Muscle layer of duodenum (tissue), 2 donors: Measurements from ENCODE around the gene SIGLEC7.

Experiments
- H3K27ac ChIP-seq: one replicate; pipeline ENCODE4 v1.7.0; 2013; ENCODE audit warnings: mild to moderate bottlenecking, low read length
- H3K27me3 ChIP-seq: one replicate; pipeline ENCODE4 v1.7.0; 2013; ENCODE audit warnings: low read depth, mild to moderate bottlenecking, control low read depth, low read length
- H3K36me3 ChIP-seq, 2 donors: one replicate each; pipeline ENCODE4 v1.7.0; 2013; ENCODE audit warnings: low read length in 2 of 2, control low read depth in 1 of 2, mild to moderate bottlenecking in 1 of 2; ENCODE audit not compliant: insufficient read depth in 2 of 2, control insufficient read depth in 1 of 2
- H3K4me1 ChIP-seq, 2 donors: one replicate each; pipeline ENCODE4 v1.7.0; 2013; ENCODE audit warnings: low read length in 2 of 2, mild to moderate bottlenecking in 2 of 2, control low read depth in 1 of 2, moderate library complexity in 1 of 2; ENCODE audit not compliant: insufficient read depth in 2 of 2, control insufficient read depth in 1 of 2
- H3K4me3 ChIP-seq, 2 donors: one replicate each; pipeline ENCODE4 v1.7.0; 2013; ENCODE audit warnings: low read length in 2 of 2, low read depth in 1 of 2, mild to moderate bottlenecking in 1 of 2
- H3K9me3 ChIP-seq, 2 donors: one replicate each; pipeline ENCODE4 v1.7.0; 2013; ENCODE audit warnings: low read length in 2 of 2, control low read depth in 1 of 2, mild to moderate bottlenecking in 1 of 2; ENCODE audit not compliant: control insufficient read depth in 1 of 2
- donor health status: healthy.

The SIGLEC7 gene

DNA sequence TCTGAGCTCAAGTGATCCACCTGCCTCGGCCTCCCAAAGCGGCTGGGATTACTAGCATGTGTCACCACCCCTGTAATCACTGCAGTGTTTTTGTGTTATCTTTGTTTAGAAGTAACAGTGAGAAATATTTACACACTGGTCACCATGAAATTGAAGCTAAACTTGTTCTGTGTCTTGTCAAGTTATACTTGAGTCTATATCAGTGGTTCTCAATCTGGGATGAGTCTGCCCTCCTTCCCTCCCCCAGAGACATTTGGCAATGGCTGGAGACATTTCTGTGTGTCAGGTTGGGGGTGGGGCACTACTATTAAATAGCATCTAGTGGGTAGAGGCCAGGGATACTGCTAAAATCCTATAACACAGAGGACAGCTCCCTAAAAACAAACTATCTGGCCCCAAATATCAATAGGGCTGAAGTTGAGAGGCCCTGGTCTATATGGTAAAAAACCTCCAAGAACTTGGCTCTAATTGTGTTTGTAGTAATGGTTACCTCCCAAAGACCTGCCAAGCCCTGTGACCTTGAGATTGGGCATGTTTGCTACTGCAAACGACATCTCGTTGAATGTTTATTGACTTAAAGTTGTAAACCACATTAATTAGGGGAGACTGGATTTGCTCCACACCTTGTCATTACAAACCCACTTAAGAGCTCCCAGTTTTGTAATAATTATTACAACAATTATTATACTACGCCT is 40.8 kb upstream of the SIGLEC7 start:
- Histone ChIP-seq H3K4me1 (peaks cover 0 to 4% of the 10 kb centered on the region in 2 donors), H3K27me3 (no peaks in the 10 kb centered on the region), H3K4me3 (no peak overlapping the region), H3K36me3 (peaks cover 3 to 12% of the 10 kb centered on the region in 2 donors), H3K27ac (no peak overlapping the region), H3K9me3 (no peaks in the 10 kb centered on the region)

DNA sequence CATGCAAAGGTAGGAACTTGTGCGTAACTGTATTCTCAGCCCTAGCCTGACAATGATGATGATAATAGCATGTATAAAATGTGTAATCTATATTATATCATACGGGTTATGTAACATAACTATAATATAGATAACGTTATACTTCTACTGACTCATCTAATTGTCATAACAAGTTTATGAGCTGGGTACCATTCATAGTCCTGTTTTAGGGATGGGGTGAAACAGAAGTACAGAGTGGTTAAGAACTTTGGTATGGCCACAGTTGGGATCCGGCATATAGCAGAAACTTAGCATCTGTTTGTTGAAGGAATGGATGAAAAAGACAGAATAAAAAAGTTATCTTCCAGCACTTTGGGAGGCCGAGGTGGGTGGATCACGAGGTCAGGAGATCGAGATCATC is 39.1 kb upstream of the SIGLEC7 start:
- Histone ChIP-seq H3K27me3 (no peaks in the 10 kb centered on the region), H3K36me3 (peaks cover 3 to 12% of the 10 kb centered on the region in 2 donors), H3K4me1 (peaks cover 4 to 16% of the 10 kb centered on the region in 2 donors), H3K9me3 (no peaks in the 10 kb centered on the region), H3K27ac (no peak overlapping the region), H3K4me3 (no peak overlapping the region)

DNA sequence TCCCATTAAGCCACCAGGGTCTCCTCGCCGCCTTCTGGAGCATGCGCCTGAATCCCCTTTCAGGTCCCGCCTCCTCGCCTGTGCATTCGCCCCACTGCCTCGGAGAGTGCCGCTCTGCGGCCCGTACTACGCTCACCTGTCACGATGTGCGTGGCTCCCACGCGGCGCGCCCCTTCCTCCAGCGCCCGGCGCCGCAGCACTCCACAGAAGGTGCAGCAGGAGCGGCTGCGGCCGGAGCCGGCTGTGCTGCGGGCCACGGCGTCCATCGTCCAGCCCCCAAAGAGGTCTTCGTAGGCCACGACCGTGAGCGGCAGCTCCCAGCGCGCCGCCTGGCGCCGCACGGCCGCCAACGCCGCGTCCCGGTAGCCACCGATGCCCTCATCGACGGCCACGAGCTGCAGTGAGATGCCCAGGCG is 38.2 kb upstream of the SIGLEC7 start:
- H3K4me1 ChIP-seq = peaks cover 4 to 20% of the 10 kb centered on the region in 2 donors
- peaks cover 3 to 12% of the 10 kb centered on the region in 2 donors for H3K36me3 ChIP-seq
- H3K9me3 ChIP-seq = no peaks in the 10 kb centered on the region
- no peaks in the 10 kb centered on the region for H3K27me3 ChIP-seq
- H3K4me3 ChIP-seq = no peak overlapping the region
- no peak overlapping the region for H3K27ac ChIP-seq

DNA sequence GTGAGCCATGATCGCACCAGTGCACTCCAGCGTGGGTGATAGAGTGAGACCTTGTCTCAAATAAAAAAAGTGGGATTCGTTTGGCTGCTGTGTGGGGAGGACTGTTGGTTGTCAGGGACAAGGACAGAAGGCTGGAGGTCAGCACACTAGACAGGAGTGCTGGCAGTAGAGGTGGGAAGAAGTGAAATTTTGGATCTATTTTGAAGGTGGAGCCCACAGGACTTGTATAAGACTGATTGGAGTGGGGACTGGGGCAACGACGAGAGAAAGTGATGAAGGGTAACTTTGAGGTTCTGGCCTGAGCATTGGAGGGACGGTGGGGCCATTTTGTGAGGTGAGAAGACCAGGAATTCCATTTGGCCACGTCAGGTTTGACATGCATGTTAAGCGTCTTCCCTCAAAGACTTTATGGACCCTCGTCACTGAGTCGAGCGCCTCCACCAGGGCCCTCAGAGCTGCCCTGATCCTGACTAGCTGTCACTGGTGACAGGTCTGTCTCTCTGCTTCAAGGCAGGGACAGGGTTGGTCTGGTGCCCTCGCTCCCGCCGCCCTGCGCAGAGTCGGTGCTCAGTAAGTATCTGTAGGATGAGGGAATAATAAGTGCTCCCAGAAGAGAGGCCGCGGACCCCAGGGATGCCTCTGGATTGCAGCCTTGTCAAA is 34.6 kb upstream of the SIGLEC7 start:
- Histone ChIP-seq H3K9me3 (no peaks in the 10 kb centered on the region), H3K4me3 (peak overlapping the region; percentile 77 to 93), H3K27ac (peak overlapping the region; percentile 80), H3K36me3 (peaks cover 0 to 7% of the 10 kb centered on the region in 2 donors), H3K4me1 (peaks cover 4 to 22% of the 10 kb centered on the region in 2 donors), H3K27me3 (no peaks in the 10 kb centered on the region)

DNA sequence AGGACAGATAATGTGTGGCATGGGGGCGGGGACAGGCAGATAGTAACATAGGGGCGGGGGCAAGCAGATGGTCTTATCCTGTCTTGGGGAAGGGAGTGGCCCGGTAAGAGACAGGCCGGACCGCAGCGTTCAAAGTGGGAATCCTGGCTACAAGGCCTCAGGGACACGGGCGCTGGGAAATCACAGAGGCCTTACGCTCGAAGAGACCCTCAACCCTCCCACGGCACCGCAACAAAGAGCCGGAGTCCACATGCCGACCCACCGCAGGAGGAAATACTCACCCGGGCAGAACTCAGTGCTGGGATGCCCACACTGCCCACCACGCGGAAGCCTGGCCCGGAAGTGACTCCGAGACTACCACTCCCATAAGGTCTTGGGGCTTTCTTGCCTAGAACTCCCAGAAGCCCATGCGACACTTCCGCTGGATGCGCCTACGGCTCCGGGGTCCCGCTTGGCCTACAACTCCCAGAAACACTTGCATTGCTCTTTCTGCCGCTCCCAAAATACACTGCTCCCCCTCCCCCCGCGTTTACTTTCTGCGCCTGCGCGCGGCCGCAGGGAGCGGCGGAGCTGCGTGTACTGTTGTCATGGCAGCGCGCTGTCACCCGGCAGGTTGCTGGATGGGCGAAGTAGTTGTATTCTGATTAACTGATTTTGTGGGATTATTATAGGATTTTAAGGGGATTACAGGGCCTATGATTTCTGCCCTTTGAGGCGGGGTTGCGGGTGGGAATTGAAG is 33.9 kb upstream of the SIGLEC7 start, which contains the start of gene CTU1:
TSS of gene CTU1 (minus strand) at position 344 of the 739 bp plus-strand sequence. CDS start 3,840 bp downstream, outside the sequence.
- peaks cover 0 to 4% of the 10 kb centered on the region in 2 donors for H3K36me3 ChIP-seq
- peak within 1 kb of the TSS; percentile 77 to 93 for H3K4me3 ChIP-seq
- H3K4me1 ChIP-seq = peaks cover 4 to 22% of the 10 kb centered on the region in 2 donors
- no peaks in the 10 kb centered on the region for H3K27me3 ChIP-seq
- H3K9me3 ChIP-seq = no peaks in the 10 kb centered on the region
- H3K27ac ChIP-seq = peak within 1 kb of the TSS; percentile 80

DNA sequence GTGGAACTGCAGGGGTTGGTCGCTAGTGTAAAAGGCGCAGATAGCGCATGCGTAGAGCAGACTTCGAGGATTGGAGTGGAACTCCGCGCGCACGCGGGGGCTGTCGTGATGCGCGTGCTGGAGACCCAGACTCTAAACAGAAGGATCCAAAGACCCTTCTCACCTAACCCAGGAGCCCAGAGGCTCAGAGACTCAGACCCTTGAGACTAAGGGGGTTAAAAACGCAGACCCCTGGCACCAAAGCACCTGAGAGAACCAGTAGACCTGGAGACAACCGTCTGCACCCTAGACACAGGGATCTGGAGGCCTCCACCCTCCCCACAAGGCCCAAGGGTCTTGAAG is 33.3 kb upstream of the SIGLEC7 start:
- Histone ChIP-seq H3K27ac (peak overlapping the region; percentile 67), H3K4me3 (peak overlapping the region; percentile 77 to 93), H3K9me3 (no peaks in the 10 kb centered on the region), H3K27me3 (no peaks in the 10 kb centered on the region), H3K4me1 (peaks cover 4 to 22% of the 10 kb centered on the region in 2 donors), H3K36me3 (peaks cover 0 to 3% of the 10 kb centered on the region in 2 donors)

DNA sequence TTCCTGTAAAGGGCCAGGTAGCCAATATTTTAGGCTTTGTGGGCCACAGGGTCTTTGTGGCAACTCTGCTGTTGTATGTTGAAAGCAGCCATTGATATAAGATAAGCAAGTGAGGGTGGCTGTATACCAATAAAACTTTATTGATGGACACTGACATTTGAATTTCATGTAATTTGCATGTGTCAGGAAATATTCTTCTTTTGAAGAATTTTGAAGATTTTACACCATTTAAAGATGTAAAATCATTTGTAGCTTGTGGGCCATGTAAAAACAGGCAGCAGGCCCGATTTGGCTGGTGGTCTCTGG is 31.5 kb upstream of the SIGLEC7 start:
- Histone ChIP-seq H3K27ac (no peak overlapping the region), H3K9me3 (no peaks in the 10 kb centered on the region)

DNA sequence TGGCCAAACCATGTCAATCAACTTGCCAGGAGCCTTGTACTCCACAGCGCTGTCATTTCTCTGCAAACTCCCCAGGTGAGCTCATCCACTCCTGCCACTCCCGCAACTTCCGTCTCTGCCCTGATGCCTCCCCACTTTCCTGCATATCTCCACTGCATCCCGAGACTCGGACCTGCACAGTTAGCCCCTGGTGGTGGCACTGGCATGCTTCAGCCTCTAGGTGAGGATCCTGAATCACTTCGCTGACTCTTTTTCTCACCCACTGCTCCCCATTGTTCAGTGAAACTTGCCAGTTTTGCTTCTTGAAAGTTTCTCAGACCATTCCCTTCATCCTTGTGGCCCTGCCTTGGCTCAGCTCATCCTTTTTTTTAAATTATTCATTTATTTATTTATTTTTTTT is 30.5 kb upstream of the SIGLEC7 start:
- Histone ChIP-seq H3K27ac (no peak overlapping the region), H3K36me3 (no peaks in the 10 kb centered on the region), H3K4me1 (peaks cover 4 to 18% of the 10 kb centered on the region in 2 donors), H3K9me3 (no peaks in the 10 kb centered on the region), H3K4me3 (no peak overlapping the region), H3K27me3 (no peaks in the 10 kb centered on the region)

More for the DNA sequence above, 31.5 kb upstream of the SIGLEC7 start:
- Histone ChIP-seq H3K4me3 (no peak overlapping the region), H3K4me1 (peaks cover 4 to 18% of the 10 kb centered on the region in 2 donors), H3K36me3 (no peaks in the 10 kb centered on the region), H3K27me3 (no peaks in the 10 kb centered on the region)

DNA sequence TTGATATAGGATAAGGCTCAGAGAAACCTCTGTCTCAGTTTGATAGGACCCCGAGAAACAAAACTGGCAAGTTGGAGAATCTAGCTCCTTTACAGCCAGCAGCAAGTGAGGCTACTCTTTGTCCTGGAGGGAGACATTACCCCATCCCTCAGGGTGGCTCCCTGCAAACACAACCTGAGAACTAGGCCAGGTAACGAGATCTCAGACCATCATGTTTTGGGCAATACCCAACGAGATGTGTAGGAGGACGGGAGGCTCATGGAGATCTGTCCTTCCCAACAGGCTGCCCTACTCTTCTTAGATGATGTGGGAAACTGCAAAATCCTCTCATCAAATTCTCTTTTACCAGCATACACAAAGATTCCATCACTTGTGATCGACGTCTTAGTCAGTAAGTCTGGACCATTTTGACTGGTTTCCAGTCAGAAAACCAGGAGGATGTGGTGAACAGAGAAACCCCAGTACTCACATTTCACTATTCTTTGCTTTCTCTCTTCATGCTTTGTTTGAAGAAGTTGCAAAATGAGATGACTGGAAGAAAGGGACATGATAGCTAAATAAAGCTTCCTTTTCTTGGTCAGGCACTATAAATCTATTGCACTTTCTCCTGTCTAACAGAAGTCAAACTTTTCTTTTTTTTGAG is 27.9 kb upstream of the SIGLEC7 start:
- Histone ChIP-seq H3K27ac (no peak overlapping the region), H3K9me3 (no peaks in the 10 kb centered on the region), H3K4me1 (no peaks in the 10 kb centered on the region)

DNA sequence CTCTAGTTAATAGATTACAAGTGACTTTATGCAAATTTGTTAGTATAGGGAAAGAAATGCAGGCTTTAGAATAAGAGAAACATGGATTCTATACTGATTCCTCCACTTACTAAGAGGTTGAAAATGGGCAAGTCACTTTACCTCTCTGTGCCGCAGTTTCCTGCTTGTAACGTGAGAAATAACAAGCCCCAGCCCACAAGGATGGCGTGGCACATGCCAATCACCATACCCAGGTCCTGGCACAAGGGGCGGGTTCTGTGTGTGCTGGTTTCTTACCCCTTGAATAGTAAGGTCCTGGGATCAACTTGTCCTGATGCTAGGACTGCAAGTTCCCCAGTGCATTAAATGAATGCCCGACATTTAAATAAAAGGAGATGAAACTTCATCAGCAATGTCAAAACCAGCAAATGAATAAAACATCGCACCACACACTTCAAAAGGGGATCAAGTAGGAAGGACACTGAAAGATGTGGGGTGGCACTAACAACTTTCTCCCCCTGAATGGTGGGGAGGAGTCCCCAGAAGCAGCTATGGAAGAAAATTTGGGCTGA is 25.3 kb upstream of the SIGLEC7 start:
- Histone ChIP-seq H3K36me3 (no peaks in the 10 kb centered on the region), H3K4me3 (no peak overlapping the region), H3K27me3 (no peaks in the 10 kb centered on the region), H3K9me3 (no peaks in the 10 kb centered on the region), H3K27ac (no peak overlapping the region), H3K4me1 (no peaks in the 10 kb centered on the region)

More for the DNA sequence above, 27.9 kb upstream of the SIGLEC7 start:
- Histone ChIP-seq H3K27me3 (no peaks in the 10 kb centered on the region), H3K36me3 (no peaks in the 10 kb centered on the region), H3K4me3 (no peak overlapping the region)

DNA sequence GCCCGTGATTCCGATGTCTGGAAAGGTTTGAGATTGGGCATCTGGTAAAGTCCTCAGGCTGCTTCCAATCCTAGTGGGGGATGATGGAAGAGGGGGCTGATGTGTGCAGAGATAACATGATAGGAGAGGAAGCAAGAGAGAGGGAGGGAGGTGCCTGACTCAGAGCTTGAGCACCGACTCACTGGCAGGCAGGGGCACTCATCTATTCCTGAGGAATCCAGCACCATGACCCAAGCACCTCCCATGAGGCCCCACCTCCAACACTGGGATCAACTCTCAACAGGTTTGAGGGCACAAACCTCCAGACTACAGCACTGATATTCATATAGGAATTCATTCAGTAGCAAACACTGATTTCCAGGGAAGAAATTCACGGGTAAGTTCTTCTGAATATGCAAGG is 23.0 kb upstream of the SIGLEC7 start:
- Histone ChIP-seq H3K9me3 (no peaks in the 10 kb centered on the region), H3K4me1 (no peaks in the 10 kb centered on the region), H3K27me3 (no peaks in the 10 kb centered on the region), H3K36me3 (no peaks in the 10 kb centered on the region), H3K27ac (no peak overlapping the region), H3K4me3 (no peak overlapping the region)
